Activated CD4-positive, alpha-beta memory T cell treated with anti-CD3 and anti-CD28 coated beads for 36 hours (primary cell): ENCODE data around the gene TICAM1. TPM values are rescaled to one million over a fixed set of nuclear protein-coding genes. Genes with fewer than 3 reads are reported as not detected.

Experiments
- microRNA-seq: library from miRNA; unstranded; fragments of <30 nt; microRNA quantifications from one replicate; pipeline ENCODE4 v1.2.0, GENCODE V29; 2022; ENCODE audit warnings: borderline number of aligned reads, borderline microRNAs expressed, borderline replicate concordance
- total RNA-seq, 2 experiments: library from RNA; stranded (reverse); gene quantifications; one replicate each; pipeline ENCODE4 v1.2.3, GENCODE V29; 2021

Gene TICAM1
- total RNA-seq, 2 experiments from 2014 or later, result 24.0 to 25.4 TPM

Small RNA genes within 50 kb of the gene (microRNA-seq; reads per million reads assigned to microRNA genes)
- gene MIR7-3, result 3.5 reads per million

Other genes starting within 250 kb of the TICAM1 start
- gene TNFAIP8L1, start 192.2 kb downstream of the TICAM1 start, total RNA-seq, result 10 to 100 TPM; 17.2 to 17.4 TPM
- gene MYDGF, start 161.4 kb downstream of the TICAM1 start, total RNA-seq, result 10 to 100 TPM; 72.9 to 74.7 TPM
- gene DPP9, start 107.9 kb downstream of the TICAM1 start, total RNA-seq, result 10 to 100 TPM; 54.8 to 57.5 TPM
- gene FEM1A, start 40.0 kb downstream of the TICAM1 start, total RNA-seq, result 1 to 10 TPM; 9.2 to 9.3 TPM
- gene PLIN3, start 36.0 kb upstream of the TICAM1 start, total RNA-seq, result 10 to 100 TPM; 36.6 to 37.7 TPM
- gene ARRDC5, start 71.2 kb upstream of the TICAM1 start, total RNA-seq, result under 1 TPM in 1 of 2 experiments, not detected in 1; 0.12 TPM
- 100 to 1,000 TPM; 118 to 119 TPM for gene UHRF1, start 77.8 kb upstream of the TICAM1 start, total RNA-seq
- 10 to 100 TPM; 19.2 to 20.6 TPM for gene KDM4B, start 137.4 kb upstream of the TICAM1 start, total RNA-seq